Stimulated activated CD8-positive, alpha-beta memory T cell treated with anti-CD3 and anti-CD28 coated beads, Interleukin-15, amount 100 ng/mL, for 24 hours (primary cell): ENCODE results near the gene RDH14.
A peak's percentile ranks its signal among the peaks of the same experiment; 100 is the strongest.

ENCODE experiments used
- DNase-seq: peaks from one replicate; pipeline ENCODE4 v3.0.0-alpha.2; 2020; ENCODE audit warnings: low read depth

The RDH14 gene, protein sequence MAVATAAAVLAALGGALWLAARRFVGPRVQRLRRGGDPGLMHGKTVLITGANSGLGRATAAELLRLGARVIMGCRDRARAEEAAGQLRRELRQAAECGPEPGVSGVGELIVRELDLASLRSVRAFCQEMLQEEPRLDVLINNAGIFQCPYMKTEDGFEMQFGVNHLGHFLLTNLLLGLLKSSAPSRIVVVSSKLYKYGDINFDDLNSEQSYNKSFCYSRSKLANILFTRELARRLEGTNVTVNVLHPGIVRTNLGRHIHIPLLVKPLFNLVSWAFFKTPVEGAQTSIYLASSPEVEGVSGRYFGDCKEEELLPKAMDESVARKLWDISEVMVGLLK

DNA sequence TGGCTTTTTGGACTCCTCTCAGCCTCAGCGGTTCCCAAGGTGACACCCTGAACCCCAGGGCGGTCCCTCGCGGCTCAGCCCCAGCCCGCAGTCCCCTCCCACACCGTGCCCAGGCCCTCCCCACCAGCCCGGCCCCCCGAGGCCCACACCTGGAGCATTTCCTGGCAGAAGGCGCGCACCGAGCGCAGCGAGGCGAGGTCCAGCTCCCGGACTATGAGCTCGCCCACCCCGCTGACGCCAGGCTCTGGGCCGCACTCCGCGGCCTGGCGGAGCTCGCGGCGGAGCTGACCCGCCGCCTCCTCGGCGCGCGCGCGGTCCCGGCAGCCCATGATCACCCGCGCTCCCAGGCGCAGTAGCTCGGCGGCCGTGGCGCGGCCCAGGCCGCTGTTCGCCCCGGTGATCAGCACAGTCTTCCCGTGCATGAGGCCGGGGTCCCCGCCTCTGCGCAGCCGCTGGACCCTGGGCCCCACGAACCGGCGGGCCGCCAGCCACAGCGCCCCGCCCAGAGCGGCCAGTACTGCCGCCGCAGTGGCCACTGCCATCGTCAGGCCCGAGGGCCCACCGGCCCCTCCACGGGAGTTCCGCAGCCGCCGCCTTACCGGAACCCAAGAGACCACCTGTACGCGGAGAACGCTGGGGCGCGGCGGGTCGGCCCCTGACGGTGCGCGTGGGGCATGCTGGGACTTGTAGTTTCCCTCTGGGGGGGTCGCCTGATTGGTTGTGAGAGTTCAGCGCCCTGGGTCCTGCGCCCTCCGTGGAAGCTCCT is at the start of gene RDH14:
RDH14 (minus strand) TSS at position 623 of the 766 bp plus-strand sequence; CDS start at position 542, 81 bp downstream.
- DNase-seq = peak; percentile 78

DNA sequence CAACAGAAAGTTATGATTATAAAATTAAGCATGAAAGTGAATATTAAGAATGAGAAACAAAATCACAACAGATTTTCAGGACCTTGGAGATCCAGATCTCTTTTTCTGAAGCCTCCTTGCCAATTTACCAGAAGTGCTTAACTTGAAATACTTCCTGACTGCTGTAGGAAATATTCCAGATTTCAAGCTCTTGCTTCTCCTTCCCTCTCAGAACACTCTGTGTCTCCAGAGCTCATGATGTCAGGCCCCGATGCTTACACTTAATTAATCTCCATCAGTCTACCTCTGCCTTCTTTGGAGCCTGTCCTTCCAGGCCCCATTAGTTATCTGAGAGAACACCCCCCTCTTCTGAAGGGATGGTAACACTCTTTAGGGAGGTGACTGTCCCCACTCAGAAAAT is 49.6 kb upstream of the RDH14 start:
- DNase-seq = no peak

DNA sequence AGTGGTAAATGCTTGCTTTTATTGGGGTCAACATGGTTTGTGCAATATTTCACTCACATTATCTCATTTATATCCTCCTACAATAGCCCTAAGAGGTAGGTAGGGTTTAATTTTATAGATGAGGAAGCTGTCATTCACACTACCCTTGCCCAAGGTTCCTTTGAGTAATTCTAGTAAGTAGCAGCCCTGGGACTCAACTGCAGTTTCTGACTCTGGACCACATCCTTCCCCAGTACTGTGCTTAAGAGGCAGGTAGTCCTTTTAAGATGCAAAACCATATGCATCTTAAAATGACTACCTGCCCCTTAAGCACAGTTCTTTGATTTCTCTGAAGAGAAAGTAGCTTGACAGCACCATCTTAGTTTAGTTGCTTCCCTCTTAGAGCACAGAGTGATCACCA is 44.7 kb upstream of the RDH14 start:
- DNase-seq = no peak

DNA sequence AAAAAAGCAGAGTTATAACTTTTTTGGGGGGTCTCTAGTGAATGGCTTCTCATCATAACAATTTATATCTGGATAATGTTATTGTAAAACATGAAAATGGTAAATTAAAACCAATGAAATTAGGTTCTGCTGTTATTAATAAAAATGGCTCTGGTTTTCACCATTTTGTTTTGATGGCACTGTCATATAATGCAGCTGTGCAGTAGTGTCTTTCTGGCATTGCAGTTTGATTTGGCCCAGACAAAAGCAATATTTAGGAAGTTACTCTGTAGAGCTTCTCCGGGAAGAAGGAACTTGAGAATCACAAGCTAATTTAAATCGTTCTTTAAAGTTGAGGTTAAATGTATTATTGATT is 44.1 kb upstream of the RDH14 start:
- DNase-seq = no peak

DNA sequence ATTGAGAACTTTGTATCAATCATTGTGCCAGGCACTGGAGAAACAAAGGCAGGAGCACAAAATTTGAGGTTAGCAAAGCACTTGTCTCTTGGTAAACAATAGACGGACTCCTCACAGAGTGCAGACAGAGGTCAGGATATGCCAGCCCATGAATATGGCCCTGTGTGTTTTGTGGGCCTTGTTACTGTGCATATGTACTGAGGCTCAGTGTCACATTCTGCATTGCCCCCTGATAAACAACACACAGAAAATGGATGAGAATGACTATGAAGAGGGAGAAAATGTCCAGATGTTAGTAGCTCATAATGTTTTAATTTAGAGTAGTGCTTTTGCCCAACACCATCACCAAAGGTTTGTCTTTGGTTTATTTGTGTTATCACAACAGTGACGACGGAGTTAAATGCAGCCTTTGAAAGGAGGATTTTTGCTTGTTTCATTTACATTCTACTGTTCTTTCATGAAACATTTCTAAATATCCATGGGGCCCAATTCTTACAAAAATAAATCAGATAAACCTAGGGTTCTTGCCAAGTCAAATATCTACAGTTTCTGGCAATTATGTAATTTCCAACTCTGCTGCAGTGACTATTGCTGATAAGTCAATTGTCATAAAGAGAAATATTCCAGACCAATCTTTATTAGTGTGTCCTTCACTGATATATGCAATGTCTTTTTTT is 43.5 kb upstream of the RDH14 start:
- no peak for DNase-seq

DNA sequence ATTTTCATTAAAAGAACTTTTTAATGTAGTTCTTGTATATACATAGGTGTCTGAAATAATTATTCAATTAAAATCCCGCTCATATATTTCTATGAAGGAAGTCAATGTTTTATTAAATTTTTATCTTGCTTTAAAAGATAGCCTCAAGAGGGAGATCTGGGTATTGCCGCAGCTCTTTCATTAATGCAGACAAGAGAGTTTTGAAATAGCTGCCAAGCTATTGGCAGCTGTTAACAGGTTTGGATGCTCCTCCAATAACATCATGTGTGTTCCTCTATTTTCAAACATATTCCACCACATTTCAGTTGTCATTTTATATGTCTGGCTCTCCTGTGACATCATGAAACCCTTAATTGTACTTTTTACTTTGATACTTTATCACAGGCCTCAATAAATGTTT is 41.8 kb upstream of the RDH14 start:
- no peak for DNase-seq

DNA sequence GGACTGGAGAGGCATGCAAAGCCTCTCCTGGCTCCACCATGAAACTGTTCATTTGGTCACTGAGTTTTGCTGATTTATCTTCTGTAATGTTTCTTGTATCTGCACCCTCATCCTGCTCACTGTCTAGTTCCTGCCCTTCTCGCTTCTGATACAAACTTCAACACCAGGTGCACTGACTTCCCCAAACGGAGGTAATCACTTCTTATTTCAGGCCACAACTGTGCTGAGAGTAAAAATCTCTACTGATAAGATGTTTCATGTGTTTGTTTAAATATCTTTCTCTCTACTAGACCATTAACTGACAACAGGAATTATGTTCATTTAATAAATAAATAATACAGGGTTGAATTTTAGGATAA is 39.8 kb upstream of the RDH14 start:
- DNase-seq = no peak

DNA sequence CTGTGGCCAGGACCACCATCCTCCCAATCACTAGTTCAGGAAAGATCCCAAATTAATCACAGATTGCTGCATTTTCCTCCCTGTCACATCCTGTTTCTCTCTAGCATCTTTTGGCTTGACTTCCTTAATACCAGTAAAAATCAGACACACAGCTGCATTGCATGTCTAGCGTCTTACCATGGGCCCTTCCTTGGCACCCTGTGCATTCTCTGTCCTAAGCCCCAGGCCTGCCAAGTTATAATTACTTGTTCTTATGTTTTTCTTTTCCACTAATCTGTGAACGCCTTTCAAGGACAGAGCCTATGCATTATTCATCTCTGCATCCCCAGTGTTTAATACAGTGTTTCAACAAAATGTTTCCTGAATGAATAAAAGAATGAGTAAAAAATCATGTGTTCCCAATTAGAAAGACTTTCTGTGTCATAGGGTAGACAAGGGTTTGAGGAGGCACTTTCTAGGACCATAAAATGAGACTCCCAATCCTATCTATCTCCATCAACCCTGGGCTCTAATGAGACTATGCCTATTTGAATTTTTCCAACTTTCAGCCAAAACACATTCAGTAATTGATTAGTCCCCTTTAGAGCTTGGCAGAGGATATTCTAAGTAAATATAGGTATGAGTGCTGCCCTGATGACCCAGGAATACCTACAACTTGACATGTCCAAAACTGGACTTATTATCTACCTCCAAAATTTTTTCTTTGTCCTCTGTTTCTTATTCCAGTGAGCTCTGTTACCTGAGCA is 39.2 kb upstream of the RDH14 start:
- no peak for DNase-seq

DNA sequence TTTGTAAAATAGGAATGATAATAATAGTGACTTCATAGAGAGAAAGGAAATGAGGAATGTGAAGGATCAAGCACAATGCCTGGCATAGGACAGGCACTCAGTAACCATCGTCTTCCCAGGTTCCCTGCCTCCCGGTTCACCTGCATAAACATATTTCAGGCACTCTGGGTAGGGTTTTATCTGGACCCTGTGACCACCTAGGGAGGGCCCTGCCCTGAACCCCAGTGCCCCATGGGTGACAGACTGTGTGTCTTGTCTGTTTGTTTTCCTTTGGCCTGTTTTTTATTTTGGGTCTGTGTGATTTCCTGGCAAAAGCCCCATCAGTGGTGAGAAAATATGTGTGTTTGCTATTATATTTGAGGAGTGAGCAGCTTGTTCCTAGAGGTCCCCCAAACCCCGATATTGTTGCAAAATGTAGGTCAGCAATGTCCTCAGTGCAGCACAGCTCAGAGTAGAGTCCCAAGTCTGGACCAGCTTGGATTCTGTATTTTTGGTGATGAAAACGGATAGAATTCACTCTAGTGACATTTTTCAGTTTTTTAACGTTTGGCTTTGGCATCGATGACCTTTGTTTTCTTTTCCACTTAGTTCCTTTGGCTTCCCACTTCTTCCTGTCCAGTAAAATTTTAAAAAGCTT is 38.5 kb upstream of the RDH14 start:
- no peak for DNase-seq

DNA sequence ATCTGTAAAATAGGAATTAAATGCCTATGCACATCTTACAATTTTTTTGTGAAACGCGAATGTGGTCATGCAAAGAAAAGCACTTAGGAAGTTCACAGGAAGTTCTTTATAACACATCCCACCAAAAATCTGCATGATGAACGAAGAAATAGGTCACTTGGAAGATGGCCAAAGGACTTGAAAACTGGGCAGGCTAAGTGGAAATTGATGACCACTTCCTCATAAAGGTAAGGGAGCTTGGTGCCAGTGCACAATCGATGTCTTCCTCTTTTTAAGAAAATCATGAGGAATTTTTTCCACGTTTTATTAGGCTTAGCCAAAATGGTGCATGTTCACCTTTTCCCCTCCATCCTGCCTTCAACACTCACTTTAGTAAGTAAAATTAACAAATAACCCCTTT is 37.2 kb upstream of the RDH14 start:
- no peak for DNase-seq

DNA sequence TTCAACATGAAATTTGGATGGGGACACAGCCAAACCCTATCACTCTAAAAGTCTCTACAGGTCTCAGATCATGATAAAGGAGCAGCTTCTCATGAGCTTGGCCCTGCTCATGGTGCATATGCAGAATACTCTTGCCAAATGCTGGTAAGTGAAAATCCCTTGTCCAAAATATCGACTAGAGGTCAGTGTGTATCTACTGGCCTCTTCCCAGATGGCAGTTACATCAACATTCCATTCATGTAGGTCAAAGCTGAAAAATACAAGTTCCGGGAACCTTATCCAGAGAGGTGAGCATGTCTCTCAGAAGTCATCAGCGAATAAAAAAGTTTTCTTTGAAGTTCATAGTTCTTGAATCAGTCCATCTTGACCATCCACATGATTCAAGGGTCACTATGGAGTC is 36.5 kb upstream of the RDH14 start:
- no peak for DNase-seq

DNA sequence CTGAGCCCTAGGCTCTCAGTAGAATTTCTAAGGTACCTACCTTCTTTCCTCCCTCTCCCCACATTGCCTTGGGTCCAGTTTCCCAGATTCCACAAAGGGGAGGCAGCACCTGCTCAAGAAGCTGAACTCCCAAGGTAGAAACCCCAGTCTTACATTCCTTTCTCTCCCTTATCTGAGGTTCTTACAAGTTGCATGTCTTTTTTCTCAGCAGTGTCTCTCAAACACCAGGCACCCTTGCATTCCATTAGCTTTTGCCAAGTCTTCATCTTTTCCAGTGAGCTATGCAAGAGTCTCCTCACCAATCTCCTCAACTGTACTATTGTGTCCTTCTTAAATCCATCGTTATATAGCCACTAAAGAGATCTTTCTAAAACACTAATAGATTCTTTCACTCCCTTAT is 33.0 kb upstream of the RDH14 start:
- DNase-seq = no peak

DNA sequence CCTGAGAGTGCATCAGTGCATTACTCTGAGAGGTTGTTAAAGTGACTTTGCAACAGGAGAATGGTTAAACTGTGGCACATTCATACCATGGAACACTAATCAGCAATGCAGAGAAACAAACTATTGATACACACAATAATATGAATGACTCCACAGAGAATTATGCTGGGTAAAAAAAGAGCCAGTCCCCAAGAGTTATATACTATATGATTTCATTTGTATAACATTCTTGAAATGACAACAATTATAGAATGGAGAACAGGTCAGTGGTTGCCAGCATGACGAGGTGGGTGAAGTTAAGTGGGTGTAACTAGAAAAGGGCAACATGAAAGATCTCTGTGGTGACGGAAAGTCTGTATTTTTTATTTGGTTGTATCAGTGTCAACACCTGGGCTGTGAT is 31.9 kb upstream of the RDH14 start:
- DNase-seq = no peak

DNA sequence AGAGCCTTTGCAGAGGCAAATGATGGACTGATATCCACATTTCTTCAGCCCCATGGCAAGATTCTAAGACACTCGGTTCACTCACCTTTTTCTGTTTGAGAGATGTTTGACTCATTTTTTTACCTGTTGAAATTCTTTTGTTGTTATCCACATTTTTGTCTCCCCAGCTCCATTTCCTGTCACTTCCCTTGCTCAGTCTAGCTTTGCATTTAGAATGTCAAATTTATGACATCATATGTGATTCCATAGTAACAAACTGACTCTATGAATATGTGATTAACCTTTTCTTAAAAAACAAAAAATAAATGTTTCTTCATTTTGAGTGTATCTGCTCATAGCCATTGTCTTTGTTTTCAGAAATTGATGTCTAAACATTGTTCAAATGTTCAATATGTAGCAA is 28.9 kb upstream of the RDH14 start, which contains the start of gene NT5C1B:
NT5C1B (minus strand) TSS at position 216 of the 400 bp plus-strand sequence; CDS start at position 115, 101 bp downstream.
- no peak for DNase-seq

DNA sequence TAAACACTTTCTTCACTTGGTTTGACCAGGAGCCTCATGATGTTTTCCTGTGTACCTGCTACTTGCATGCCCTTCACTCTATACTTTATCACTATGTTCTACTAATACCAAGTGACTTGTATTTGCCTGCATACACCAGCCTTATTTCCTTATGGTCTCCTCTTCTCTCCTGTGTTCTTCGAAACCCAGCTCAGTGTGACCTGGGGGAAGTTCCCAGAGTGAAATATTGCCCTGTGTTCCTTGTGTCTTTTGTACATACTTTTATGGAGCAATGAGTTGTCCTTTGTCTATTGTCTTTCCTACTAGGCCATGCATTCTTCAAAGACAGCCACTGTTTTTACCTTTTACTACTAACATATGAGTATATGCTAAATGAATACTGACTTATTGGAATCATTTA is 28.3 kb upstream of the RDH14 start:
- DNase-seq = no peak

DNA sequence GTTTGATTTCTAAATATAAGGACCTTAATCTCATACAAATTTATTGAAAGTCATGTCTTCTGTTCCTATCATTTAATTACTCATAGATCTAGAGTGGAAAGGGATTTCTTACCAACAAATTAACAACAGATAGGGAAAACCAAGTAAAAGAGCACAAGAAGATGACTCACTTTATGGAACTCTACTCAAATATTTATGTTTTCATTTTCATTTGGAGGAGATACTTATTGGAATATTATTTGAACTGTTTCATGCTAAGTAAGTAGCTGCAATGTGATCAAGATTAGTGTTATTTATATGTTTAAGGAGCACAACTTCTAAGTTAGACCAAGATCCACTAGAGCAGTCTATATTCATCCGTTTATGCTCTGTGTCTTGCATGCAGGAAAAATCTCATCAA is 27.6 kb upstream of the RDH14 start:
- no peak for DNase-seq

DNA sequence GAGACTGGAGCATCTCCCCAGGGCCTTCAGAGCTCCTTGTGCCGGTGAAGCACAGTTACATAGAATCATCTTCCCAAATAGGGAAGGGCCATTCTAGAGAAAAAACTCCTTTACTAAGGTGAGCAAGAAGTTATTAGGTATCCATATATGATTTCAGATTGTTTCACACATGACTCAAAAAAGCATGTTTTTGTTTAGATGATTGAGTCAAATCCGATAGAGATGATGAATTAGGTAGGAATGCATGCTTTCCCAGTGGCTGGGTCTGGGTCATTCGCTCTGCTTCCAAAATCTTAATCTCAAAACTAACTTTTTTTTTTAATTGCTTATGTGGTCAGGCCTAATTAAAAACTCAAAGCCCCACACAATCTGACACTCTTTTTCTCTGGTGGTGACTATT is 25.1 kb upstream of the RDH14 start:
- no peak for DNase-seq

DNA sequence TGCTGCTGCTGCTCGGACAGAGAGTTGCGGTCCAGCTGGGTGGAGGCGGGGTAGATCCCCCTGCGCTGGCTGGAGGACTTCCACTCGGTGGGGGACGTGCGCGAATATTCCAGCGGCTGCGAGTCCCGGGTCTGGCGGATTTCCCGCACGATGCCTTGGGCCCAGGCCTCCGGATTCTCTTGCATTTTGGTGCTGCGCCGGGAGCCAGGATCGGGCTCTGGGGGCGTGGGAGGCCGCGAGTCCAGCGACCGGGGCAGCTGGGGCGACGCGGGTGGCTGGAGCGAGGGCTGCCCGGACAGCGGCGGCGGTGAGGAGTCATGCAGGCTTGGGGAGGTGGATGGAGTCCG is 24.1 kb upstream of the RDH14 start:
- no peak for DNase-seq

DNA sequence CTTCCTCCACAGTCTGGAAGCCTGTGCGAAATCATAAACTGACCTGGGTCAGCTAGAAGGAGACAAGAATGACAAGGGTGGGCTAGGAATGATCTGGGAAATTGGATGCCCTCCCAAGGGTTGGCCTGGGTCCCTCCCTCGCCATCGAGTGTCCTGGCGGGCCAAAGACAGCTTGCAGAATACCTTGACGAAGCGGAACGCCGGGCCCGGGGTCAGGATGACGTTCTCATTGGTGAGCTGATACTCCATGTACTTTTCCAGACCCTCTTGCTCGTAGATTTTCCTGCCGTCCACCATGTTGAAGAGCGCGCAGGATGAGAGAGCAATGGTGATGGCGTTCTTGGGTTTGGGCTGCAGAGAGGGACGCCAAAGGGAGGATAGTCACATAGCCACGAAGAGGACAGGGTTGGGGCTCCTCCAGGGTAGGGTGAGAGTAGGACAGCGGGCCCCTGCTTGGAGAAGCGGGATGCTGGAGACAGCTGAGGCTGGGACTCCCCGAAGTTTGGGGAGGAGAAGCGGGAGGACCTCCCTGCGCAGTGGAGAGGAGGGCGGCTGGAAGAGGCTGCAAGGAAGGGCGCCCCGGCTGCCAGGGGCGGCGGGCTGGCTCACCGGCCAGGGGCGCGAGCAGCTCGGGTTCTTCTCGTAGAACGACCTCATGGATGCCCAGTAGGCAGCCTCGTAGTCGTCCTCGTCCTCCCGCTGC is 23.6 kb upstream of the RDH14 start:
- DNase-seq = no peak

DNA sequence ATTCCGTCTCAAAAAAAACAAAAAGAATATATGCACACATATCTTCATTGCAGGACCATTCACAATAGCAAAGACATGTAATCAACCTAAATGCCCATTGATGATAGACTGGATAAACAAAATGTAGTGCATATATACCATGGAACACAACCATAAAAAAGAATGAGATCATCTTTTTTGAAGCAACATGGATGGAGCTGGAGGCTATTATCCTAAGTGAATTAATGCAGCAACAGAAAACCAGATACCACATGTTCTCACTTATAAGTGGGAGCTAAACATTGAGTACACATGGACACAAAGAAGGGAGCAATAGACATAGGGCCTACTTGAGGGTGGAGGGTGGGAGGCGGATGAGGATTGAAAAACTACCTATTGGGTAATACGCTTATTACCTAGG is 20.2 kb upstream of the RDH14 start:
- DNase-seq = no peak

DNA sequence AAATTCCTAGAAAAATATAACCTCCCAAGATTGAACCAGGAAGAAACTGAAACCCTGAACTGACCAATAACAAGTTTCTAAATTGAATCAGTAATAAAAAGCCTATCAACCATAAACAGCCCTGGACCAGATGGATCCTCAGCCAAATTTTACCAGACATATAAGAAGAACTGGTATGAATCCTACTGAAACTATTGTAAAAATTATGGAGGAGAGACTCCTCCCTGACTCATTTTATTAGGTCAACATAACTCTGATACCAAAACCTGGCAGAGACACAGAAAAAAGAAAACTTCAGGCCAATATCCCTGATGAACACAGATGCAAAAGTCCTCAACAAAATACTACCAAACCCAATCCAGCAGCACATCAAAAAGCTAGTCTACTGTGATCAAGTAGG is 17.6 kb upstream of the RDH14 start:
- DNase-seq = no peak
